Kidney (tissue), 14 donors: Measurements from ENCODE around the gene OR2D3. TPM values are rescaled to one million over a fixed set of nuclear protein-coding genes. Genes with fewer than 3 reads are reported as not detected.

ENCODE experiments used
- DNase-seq, 5 donors: peaks; one replicate each; pipeline ENCODE4 v3.0.0-alpha.2; 2013 to 2020
- FAIRE-seq: peaks from 2 replicates; lab custom pipeline; 2012; peaks lifted over from hg19 to GRCh38; lab: Jason Lieb, UNC
- H3K27ac ChIP-seq, 2 donors: one replicate each; pipeline ENCODE4 v1.7.0; 2013; ENCODE audit warnings: low read depth in 2 of 2, low read length in 2 of 2, inconsistent platforms in 1 of 2
- H3K27me3 ChIP-seq: one replicate; pipeline ENCODE4 v1.7.1; 2013; ENCODE audit warnings: low read length, inconsistent platforms; ENCODE audit not compliant: control insufficient read depth, insufficient read depth
- H3K36me3 ChIP-seq, 3 donors: one replicate each; pipeline versions ENCODE4 v1.7.0 to v1.7.1; 2013; ENCODE audit warnings: low read length in 3 of 3, control low read depth in 1 of 3, inconsistent platforms in 1 of 3; ENCODE audit not compliant: insufficient read depth in 3 of 3, control insufficient read depth in 2 of 3
- H3K4me1 ChIP-seq, 3 donors: one replicate each; pipeline versions ENCODE4 v1.7.0 to v1.7.1; 2013; ENCODE audit warnings: low read length in 3 of 3, inconsistent platforms in 1 of 3, low read depth in 1 of 3; ENCODE audit not compliant: control insufficient read depth in 2 of 3, insufficient read depth in 2 of 3
- H3K4me3 ChIP-seq, 3 donors: one replicate each; pipeline versions ENCODE4 v1.7.0 to v1.8.1; 2013; ENCODE audit warnings: low read length in 3 of 3, control low read depth in 1 of 3, inconsistent platforms in 1 of 3
- H3K9ac ChIP-seq, 3 donors: one replicate each; pipeline versions ENCODE4 v1.7.0 to v1.7.1; 2013; ENCODE audit warnings: low read length in 3 of 3, control low read depth in 1 of 3, inconsistent platforms in 1 of 3
- H3K9me3 ChIP-seq, 3 donors: one replicate each; pipeline versions ENCODE4 v1.7.0 to v1.7.1; 2013; ENCODE audit warnings: low read length in 3 of 3, control low read depth in 1 of 3, inconsistent platforms in 1 of 3; ENCODE audit not compliant: control insufficient read depth in 2 of 3, insufficient read depth in 1 of 3
- intact Hi-C: fragments of 100-400 bp; cut with DNase I; formaldehyde crosslinking; loops from one replicate; pipeline ENCODE4 v1.11.1; 2022
- polyA plus RNA-seq: library from polyadenylated mRNA; stranded (reverse); fragments of 350-450 nt; fragmentation: Illumina TruSeq; extraction: RNeasy Lipid Tissue Mini Kit (QIAGEN cat#74804); gene quantifications from one replicate; pipeline ENCODE4 v1.2.3, GENCODE V29; 2014; ENCODE audit warnings: low read depth, low replicate concordance; ENCODE audit not compliant: insufficient read depth
- total RNA-seq: library from RNA; stranded (reverse); fragmentation: NEBNext Ultra II Directional; extraction: Animal tissue kit (Norgen Biotek cat#: 25700); gene quantifications from one replicate; pipeline ENCODE4 v1.2.1, GENCODE V29; 2021
- TF ChIP-seq, protein P1 (sequence below): IDR thresholded peaks from 3 replicates; pipeline ENCODE4 v1.5.1; 2012; ENCODE audit warnings: mild to moderate bottlenecking, moderate library complexity, borderline replicate concordance; ENCODE audit not compliant: insufficient read depth; ENCODE audit errors: extremely low read depth
- donor health status: control.
- donor health status: control.
- donor health status: control.
- donor health status: control.
- donor health status: control.
- donor health status: DM: yes; HTN: yes; CAD: no.
- donor health status: Normal renal cell carcinoma (clear cell type).

Gene OR2D3
- total and polyA plus RNA-seq, 2 donors from 2014 or later = not detected

DNA sequence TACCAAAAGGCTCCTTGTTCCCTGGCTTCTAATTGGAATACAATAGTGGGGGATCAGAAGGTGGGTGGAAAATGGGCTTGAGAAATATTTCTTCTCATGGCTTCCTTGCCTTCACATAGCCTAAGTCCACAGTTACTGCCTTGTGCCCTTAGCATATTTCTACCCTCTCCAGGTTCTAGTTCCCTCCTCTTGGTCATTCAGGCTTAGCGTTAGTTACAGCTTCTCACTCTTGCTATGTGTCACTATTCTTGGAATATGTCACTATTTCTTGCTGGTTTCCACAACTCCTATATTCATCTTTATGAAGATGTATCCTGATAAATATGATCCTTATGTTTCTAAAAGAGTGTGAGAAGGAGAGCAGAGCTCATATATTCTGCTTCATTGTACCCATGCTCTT lies 31.0 kb upstream of the OR2D3 start:
- FAIRE-seq (no peak), DNase-seq (no peak)
- no peaks in the 10 kb centered on the region for H3K36me3 ChIP-seq
- H3K9me3 ChIP-seq = peaks cover 0 to 1% (median 0%) of the 10 kb centered on the region in 3 donors
- H3K27ac ChIP-seq = no peak overlapping the region
- no peak overlapping the region for H3K4me3 ChIP-seq
- H3K27me3 ChIP-seq = no peaks in the 10 kb centered on the region
- intact Hi-C loops = no loop called here
- TF ChIP-seq, protein P1, sequence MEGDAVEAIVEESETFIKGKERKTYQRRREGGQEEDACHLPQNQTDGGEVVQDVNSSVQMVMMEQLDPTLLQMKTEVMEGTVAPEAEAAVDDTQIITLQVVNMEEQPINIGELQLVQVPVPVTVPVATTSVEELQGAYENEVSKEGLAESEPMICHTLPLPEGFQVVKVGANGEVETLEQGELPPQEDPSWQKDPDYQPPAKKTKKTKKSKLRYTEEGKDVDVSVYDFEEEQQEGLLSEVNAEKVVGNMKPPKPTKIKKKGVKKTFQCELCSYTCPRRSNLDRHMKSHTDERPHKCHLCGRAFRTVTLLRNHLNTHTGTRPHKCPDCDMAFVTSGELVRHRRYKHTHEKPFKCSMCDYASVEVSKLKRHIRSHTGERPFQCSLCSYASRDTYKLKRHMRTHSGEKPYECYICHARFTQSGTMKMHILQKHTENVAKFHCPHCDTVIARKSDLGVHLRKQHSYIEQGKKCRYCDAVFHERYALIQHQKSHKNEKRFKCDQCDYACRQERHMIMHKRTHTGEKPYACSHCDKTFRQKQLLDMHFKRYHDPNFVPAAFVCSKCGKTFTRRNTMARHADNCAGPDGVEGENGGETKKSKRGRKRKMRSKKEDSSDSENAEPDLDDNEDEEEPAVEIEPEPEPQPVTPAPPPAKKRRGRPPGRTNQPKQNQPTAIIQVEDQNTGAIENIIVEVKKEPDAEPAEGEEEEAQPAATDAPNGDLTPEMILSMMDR = no peak
- no peaks in the 10 kb centered on the region for H3K4me1 ChIP-seq
- no peak overlapping the region for H3K9ac ChIP-seq

DNA sequence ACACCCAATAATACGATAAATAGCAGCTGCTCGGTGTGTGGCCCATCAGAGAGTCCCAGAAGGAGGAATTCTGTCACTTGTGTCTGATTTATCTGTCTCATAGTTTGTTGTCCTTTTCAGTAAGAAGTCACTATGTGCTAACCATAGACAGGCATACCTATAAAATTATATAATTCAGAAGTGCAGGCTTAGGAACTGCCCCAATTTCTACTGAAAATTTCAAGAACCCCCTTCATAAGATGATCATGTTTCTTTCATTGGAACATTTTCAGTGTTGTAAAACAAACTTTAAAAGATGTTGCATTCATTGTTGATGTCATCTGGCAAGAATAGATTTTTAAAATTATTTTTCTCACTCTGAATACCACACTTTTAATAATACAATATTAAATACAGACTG lies 28.4 kb upstream of the OR2D3 start, which contains the start of gene OR2D2:
TSS of gene OR2D2 (minus strand) at position 101 of the 400 bp plus-strand sequence. CDS start at position 101, 0 bp downstream.
- peaks cover 0 to 1% (median 0%) of the 10 kb centered on the region in 3 donors for H3K9me3 ChIP-seq
- H3K27ac ChIP-seq = no peak within 1 kb of the TSS
- H3K4me1 ChIP-seq = no peaks in the 10 kb centered on the region
- no peak within 1 kb of the TSS for H3K4me3 ChIP-seq
- no peaks in the 10 kb centered on the region for H3K36me3 ChIP-seq
- TF ChIP-seq, protein P1 = no peak
- H3K9ac ChIP-seq = no peak within 1 kb of the TSS
- intact Hi-C loops = no loop called here
- H3K27me3 ChIP-seq = no peaks in the 10 kb centered on the region
- DNase-seq (no peak), FAIRE-seq (no peak)

DNA sequence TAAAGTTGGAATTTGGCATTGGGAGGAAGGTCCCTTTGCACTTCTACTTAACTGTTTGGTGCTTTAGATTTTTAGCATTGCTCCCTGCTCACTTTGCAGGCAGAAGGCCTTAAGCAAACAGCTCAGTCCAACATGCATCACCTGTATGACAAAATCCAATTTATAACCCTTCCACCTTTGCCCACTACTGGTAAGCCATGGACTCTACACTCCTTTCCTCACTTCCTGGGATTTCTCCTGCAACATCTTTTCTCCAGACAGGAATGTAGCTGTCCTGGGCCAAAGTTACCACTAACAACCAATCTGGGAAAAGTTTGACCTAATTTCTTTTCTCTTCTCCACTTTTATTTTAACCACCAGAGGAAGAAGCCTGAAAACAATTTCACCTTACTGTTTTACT lies 26.7 kb upstream of the OR2D3 start:
- intact Hi-C loops = no loop called here
- no peak for DNase-seq
- Histone ChIP-seq H3K36me3 (no peaks in the 10 kb centered on the region), H3K27me3 (no peaks in the 10 kb centered on the region), H3K9ac (no peak overlapping the region), H3K9me3 (no peaks in the 10 kb centered on the region), H3K4me1 (no peaks in the 10 kb centered on the region), H3K27ac (no peak overlapping the region), H3K4me3 (no peak overlapping the region)
- TF ChIP-seq, protein P1 = no peak
- no peak for FAIRE-seq

DNA sequence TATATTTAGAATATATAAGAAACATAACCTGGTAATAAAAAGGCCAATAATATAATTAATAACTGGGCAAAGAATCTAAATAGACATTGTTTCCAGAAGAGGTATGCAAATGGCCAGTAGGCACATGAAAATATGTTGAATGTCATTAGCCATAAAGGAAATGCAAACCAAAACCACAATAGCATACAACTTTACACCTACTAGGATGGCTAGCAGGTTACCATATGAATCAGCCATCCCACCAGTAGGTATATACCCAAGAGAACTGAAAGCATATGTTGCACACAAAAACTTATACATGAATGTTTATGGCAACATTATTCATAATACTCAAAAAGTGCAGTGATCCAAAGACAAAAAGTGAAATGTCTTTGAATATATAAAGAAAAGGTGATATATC lies 25.8 kb upstream of the OR2D3 start:
- H3K4me1 ChIP-seq = no peaks in the 10 kb centered on the region
- no peaks in the 10 kb centered on the region for H3K27me3 ChIP-seq
- TF ChIP-seq, protein P1 = no peak
- FAIRE-seq (no peak), DNase-seq (no peak)
- no peaks in the 10 kb centered on the region for H3K36me3 ChIP-seq
- no peaks in the 10 kb centered on the region for H3K9me3 ChIP-seq
- H3K4me3 ChIP-seq = no peak overlapping the region
- H3K9ac ChIP-seq = no peak overlapping the region
- intact Hi-C loops = no loop called here
- H3K27ac ChIP-seq = no peak overlapping the region
